Astrocyte (in vitro differentiated cells and primary cell): ENCODE measurements around the gene CENPT. TPM values are rescaled to one million over a fixed set of nuclear protein-coding genes. Genes with fewer than 3 reads are reported as not detected.

Source experiments
- DNase-seq: peaks from one replicate; pipeline ENCODE4 v3.0.0-alpha.2; 2010; ENCODE audit warnings: low read depth
- FAIRE-seq: peaks from 2 replicates; lab custom pipeline; 2011; peaks lifted over from hg19 to GRCh38; lab: Jason Lieb, UNC
- H2AFZ ChIP-seq: 2 replicates; pipeline ENCODE4 v1.6.0; 2012; ENCODE audit warnings: low read depth, low read length, inconsistent platforms
- H3K27ac ChIP-seq: 2 replicates; pipeline ENCODE4 v1.5.1; 2011; ENCODE audit warnings: low read depth, low read length, inconsistent platforms
- H3K27me3 ChIP-seq: 2 replicates; pipeline ENCODE4 v1.6.0; 2011; ENCODE audit warnings: low read length, inconsistent platforms; ENCODE audit not compliant: insufficient read depth
- H3K36me3 ChIP-seq: 2 replicates; pipeline ENCODE4 v1.5.1; 2011; ENCODE audit warnings: low read length, inconsistent platforms; ENCODE audit not compliant: insufficient read depth
- H3K4me1 ChIP-seq: 2 replicates; pipeline ENCODE4 v1.5.1; 2011; ENCODE audit warnings: low read length, inconsistent platforms; ENCODE audit not compliant: insufficient read depth
- H3K4me2 ChIP-seq: 2 replicates; pipeline ENCODE4 v1.6.0; 2012; ENCODE audit warnings: low read length, inconsistent platforms
- H3K4me3 ChIP-seq: 2 replicates; pipeline ENCODE4 v1.5.1; 2011; ENCODE audit warnings: low read depth, mild to moderate bottlenecking, low read length, inconsistent platforms; ENCODE audit not compliant: insufficient read depth
- H3K79me2 ChIP-seq: 2 replicates; pipeline ENCODE4 v1.6.0; 2012; ENCODE audit warnings: mild to moderate bottlenecking, low read length, inconsistent platforms; ENCODE audit not compliant: insufficient read depth
- H3K9ac ChIP-seq: 2 replicates; pipeline ENCODE4 v1.6.0; 2012; ENCODE audit warnings: mild to moderate bottlenecking, low read length, inconsistent platforms
- H3K9me3 ChIP-seq: 2 replicates; pipeline ENCODE4 v1.5.1; 2012; ENCODE audit warnings: low read depth, mild to moderate bottlenecking, low read length, inconsistent platforms; ENCODE audit not compliant: insufficient read depth
- H4K20me1 ChIP-seq: 2 replicates; pipeline ENCODE4 v1.6.0; 2012; ENCODE audit warnings: low read length, inconsistent platforms; ENCODE audit not compliant: insufficient read depth
- H3K27ac Mint-ChIP-seq: one replicate; pipeline ENCODE4 v1.8.0; 2021; ENCODE audit warnings: mild to moderate bottlenecking, mixed read lengths; ENCODE audit not compliant: unreplicated experiment
- H3K27me3 Mint-ChIP-seq: one replicate; pipeline ENCODE4 v1.8.0; 2021; ENCODE audit warnings: low read depth, mixed read lengths; ENCODE audit not compliant: unreplicated experiment
- H3K36me3 Mint-ChIP-seq: one replicate; pipeline ENCODE4 v1.8.0; 2021; ENCODE audit warnings: low read depth, mixed read lengths; ENCODE audit not compliant: unreplicated experiment
- H3K4me1 Mint-ChIP-seq: one replicate; pipeline ENCODE4 v1.8.0; 2021; ENCODE audit warnings: low read depth, mixed read lengths; ENCODE audit not compliant: unreplicated experiment
- H3K4me3 Mint-ChIP-seq: one replicate; pipeline ENCODE4 v1.8.0; 2021; ENCODE audit warnings: mild to moderate bottlenecking, moderate library complexity, mixed read lengths; ENCODE audit not compliant: unreplicated experiment
- H3K9me3 Mint-ChIP-seq: one replicate; pipeline ENCODE4 v1.8.0; 2021; ENCODE audit warnings: mild to moderate bottlenecking, mixed read lengths; ENCODE audit not compliant: unreplicated experiment
- CTCF ChIP-seq: IDR thresholded peaks from 2 replicates; pipeline ENCODE4 v1.5.1; 2011; ENCODE audit warnings: low read depth, mild to moderate bottlenecking, inconsistent platforms, low read length, moderate library complexity; ENCODE audit not compliant: insufficient read depth
- EZH2 ChIP-seq: IDR thresholded peaks from 2 replicates; pipeline ENCODE4 v1.6.1; 2012; ENCODE audit warnings: mild to moderate bottlenecking, low read length, inconsistent platforms; ENCODE audit not compliant: insufficient read depth
- total RNA-seq: library from RNA; stranded (reverse); gene quantifications from 2 replicates; pipeline ENCODE4 v1.2.1, GENCODE V29; 2021

Gene CENPT
- total RNA-seq, 1 donor from 2014 or later, result 79.3 TPM

- TF ChIP-seq CTCF (no peak), EZH2 (no peak)
- Histone ChIP-seq H2AFZ (no peak overlapping the region), H3K4me1 (peaks cover 6% of the 10 kb centered on the region), H3K79me2 (no peaks in the 10 kb centered on the region), H3K36me3 (peaks cover 16% of the 10 kb centered on the region), H3K27ac (no peak overlapping the region), H3K9me3 (no peaks in the 10 kb centered on the region), H3K9ac (no peak overlapping the region), H3K4me3 (no peak overlapping the region), H4K20me1 (peaks cover 34% of the 10 kb centered on the region), H3K4me2 (no peak overlapping the region), H3K27me3 (no peaks in the 10 kb centered on the region)
- Mint-ChIP-seq H3K4me3 (no peak overlapping the region), H3K27me3 (no peaks in the 10 kb centered on the region), H3K9me3 (no peaks in the 10 kb centered on the region), H3K27ac (no peak overlapping the region), H3K4me1 (peaks cover 7% of the 10 kb centered on the region), H3K36me3 (peaks cover 16% of the 10 kb centered on the region)
- DNase-seq (no peak), FAIRE-seq (no peak)
Observed at GRCh38 chr16:67885976-67886375, 38.5 kb upstream of the CENPT start.

- Histone ChIP-seq H3K4me3 (no peak overlapping the region), H3K27ac (no peak overlapping the region), H3K4me2 (no peak overlapping the region), H3K27me3 (no peaks in the 10 kb centered on the region), H3K9me3 (no peaks in the 10 kb centered on the region), H2AFZ (no peak overlapping the region), H3K4me1 (peaks cover 6% of the 10 kb centered on the region), H3K79me2 (no peaks in the 10 kb centered on the region), H4K20me1 (peaks cover 36% of the 10 kb centered on the region), H3K9ac (no peak overlapping the region), H3K36me3 (peaks cover 16% of the 10 kb centered on the region)
- FAIRE-seq (no peak), DNase-seq (no peak)
- no peak overlapping the region for H3K4me3 Mint-ChIP-seq
- peaks cover 7% of the 10 kb centered on the region for H3K4me1 Mint-ChIP-seq
- H3K9me3 Mint-ChIP-seq, result no peaks in the 10 kb centered on the region
- no peaks in the 10 kb centered on the region for H3K27me3 Mint-ChIP-seq
- peaks cover 16% of the 10 kb centered on the region for H3K36me3 Mint-ChIP-seq
- H3K27ac Mint-ChIP-seq, result no peak overlapping the region
- TF ChIP-seq CTCF (no peak), EZH2 (no peak)
Observed at GRCh38 chr16:67885545-67885944, 38.1 kb upstream of the CENPT start.

- peak within 1 kb of the TSS; percentile 9 for H3K4me3 Mint-ChIP-seq
- peaks cover 16% of the 10 kb centered on the region for H3K36me3 ChIP-seq
- H3K36me3 Mint-ChIP-seq, result peaks cover 16% of the 10 kb centered on the region
Observed at GRCh38 chr16:67884684-67885083, 37.2 kb upstream of the CENPT start, which contains the start of gene NRN1L. TSS of gene NRN1L (plus strand) at chr16:67884885. CDS start at chr16:67884904, 19 bp downstream.

More at GRCh38 chr16:67884684-67885083, 37.2 kb upstream of the CENPT start, which contains the start of gene NRN1L:
- Histone ChIP-seq H2AFZ (no peak within 1 kb of the TSS), H3K4me1 (peaks cover 6% of the 10 kb centered on the region), H3K9me3 (no peaks in the 10 kb centered on the region), H3K9ac (no peak within 1 kb of the TSS), H3K27me3 (no peaks in the 10 kb centered on the region), H3K79me2 (no peaks in the 10 kb centered on the region), H3K27ac (no peak within 1 kb of the TSS), H3K4me2 (peak within 1 kb of the TSS; percentile 62), H3K4me3 (no peak within 1 kb of the TSS), H4K20me1 (peaks cover 42% of the 10 kb centered on the region)
- no peak within 1 kb of the TSS for H3K27ac Mint-ChIP-seq
- no peaks in the 10 kb centered on the region for H3K27me3 Mint-ChIP-seq
- TF ChIP-seq CTCF, result no peak
- no peak for TF ChIP-seq EZH2
- H3K9me3 Mint-ChIP-seq, result no peaks in the 10 kb centered on the region
- peak; percentile 70 for DNase-seq
- peaks cover 7% of the 10 kb centered on the region for H3K4me1 Mint-ChIP-seq
- no peak for FAIRE-seq
